ENCODE results near the gene IGSF21.
"Not testable (repeated sequence)": the region's sequence is repeated elsewhere in the genome, so short reads cannot be mapped to it uniquely, and the experiment has no call there.

Gene IGSF21

GRCh38 chr1:18409609-18410237 lies 302.1 kb downstream of the IGSF21 start:
- H3K27ac ChIP-seq = no peak overlapping the region
- DNase-seq (ENCODE audit: low read depth, low spot score) = no peak

GRCh38 chr1:18410407-18410806 lies 302.8 kb downstream of the IGSF21 start:
- DNase-seq (ENCODE audit: low read depth, low spot score) = no peak

DNA sequence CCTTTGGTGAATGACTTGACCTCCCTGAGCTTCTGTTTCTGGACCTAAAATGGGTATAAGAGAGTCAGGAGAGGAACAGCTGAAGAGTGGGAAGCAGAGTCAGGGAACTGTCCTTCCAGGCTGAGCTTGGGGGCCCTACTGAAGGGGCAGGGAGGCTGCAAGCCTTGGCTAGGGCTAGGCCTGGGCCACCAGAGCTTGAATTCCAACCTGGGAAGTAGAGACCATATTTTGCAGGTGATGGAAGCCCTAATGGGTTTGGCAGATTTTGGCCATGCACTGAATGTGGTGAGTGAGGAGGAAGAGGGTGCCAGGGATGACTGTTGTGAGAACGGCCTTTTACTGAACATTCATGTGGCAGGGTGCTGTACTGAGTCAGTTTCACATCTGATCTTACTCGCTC lies 303.7 kb downstream of the IGSF21 start:
- DNase-seq (ENCODE audit: low read depth, low spot score) = no peak
- no peak overlapping the region for H3K27ac ChIP-seq

More at GRCh38 chr1:18410407-18410806, 302.8 kb downstream of the IGSF21 start:
- H3K27ac ChIP-seq = no peak overlapping the region

DNA sequence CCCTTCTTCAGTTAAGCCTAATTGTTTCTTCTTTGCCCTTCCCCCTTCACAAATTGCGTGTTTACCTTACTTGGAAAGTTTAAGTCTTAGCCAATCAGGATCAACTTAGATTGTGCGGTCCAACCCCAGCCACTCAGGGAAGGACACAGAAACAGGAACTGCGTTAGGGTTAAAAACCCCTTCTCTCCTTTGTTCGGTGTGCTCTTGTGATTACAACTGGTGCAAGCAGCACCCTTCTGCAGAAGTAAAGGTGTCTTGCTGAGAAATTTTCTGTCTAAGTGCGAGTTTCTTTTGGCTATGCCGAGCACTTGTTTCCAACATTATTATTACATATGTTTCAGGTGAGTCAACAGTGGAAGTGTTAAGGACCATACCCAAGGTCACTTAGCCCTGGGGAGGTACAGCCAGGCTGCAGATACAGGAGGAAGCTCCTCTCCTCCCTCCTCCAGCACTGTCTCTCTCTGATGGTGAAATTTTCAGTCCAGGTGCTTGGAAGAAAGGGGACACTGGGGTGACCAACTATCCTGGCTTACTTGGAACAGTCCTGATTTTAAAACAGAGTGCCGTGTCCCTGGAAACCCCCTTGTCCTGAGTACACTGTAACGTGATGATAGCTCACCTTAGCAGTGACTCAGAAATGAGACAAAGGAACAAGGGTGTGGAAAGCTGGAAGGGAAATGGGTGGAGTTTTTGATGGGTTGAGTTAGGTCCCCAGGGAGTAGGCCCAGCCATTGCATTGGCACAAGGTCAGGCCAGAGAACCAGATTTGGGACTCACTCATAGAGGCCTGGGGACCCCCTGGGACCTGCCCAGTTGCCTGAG lies 304.4 kb downstream of the IGSF21 start:
- no peak overlapping the region for H3K27ac ChIP-seq
- DNase-seq (ENCODE audit: low read depth, low spot score) = no peak

DNA sequence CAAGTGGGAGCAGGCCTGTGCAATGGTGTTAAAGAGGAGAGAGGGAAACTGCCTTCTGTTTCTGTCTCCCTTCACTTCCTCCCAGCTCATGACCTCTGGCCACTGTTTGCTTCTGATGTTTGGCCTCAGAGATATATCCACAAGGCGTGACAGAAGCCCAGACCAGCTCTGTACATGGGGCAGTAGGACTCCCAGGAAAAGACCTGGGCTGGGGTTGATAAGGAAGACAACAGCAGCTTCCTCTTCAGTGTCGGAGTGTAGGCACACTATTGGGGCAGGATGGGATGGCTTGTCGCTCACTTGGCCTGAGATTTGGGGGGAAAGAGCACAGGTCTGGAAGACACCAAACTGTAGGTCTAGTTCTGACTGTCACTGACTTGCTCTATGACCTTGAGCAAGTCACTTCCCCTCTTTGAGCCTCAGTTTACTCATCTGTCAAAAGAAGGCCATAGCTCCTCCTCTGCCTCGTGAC lies 305.3 kb downstream of the IGSF21 start:
- DNase-seq (ENCODE audit: low read depth, low spot score) = no peak
- H3K27ac ChIP-seq = no peak overlapping the region

- DNase-seq (ENCODE audit: low read depth, low spot score) = no peak
- H3K27ac ChIP-seq = no peak overlapping the region
Measured at GRCh38 chr1:18413541-18414305, 306.1 kb downstream of the IGSF21 start.

DNA sequence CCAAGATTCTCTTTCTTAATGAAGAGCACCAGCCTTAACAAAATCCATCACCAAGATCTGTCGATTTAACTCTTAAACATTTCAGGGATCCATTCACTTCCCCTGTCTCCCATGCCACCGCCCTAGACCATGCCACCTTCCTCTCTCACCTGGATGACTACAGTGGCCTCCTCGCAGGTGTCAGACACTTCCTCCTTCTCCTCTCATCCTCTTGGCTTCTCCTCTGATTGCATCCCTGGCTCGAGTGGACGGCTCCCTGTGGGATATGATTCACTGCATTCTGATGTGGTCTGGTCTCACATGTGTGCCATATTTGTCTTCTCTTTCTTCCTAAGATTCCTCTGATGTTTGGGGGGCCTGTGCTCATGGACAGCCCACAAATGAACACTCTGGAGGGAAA lies 306.7 kb downstream of the IGSF21 start:
- DNase-seq (ENCODE audit: low read depth, low spot score) = no peak

DNA sequence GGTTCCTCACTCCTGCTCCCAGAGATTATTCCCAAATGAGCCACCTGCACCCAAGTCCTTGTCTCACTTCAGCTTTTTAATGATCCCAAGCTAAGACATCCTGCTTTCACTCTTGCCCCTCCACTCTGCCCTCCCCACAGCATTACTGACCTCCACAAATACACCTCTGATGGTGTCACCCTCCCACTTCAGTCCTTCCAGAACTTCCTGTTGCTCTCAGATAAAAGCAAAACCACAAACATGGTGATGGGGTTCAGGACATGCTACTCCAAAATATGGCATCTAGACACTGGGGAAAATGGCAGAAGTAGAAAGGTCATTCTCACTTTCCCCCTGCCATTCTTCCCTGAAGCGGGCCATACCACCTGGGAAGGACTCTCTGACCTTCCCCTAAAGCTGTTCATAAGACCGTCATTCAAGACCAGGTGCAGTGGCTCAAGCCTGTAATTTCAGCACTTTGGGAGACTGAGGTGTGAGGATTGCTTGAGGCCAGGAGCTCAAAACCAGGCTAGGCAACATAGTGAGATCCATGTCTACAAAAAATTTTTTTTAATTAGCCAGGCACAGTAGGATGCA lies 307.4 kb downstream of the IGSF21 start:
- no peak overlapping the region for H3K27ac ChIP-seq
- no peak for DNase-seq (ENCODE audit: low read depth, low spot score)

More for the DNA sequence above, 306.7 kb downstream of the IGSF21 start:
- H3K27ac ChIP-seq = no peak overlapping the region

DNA sequence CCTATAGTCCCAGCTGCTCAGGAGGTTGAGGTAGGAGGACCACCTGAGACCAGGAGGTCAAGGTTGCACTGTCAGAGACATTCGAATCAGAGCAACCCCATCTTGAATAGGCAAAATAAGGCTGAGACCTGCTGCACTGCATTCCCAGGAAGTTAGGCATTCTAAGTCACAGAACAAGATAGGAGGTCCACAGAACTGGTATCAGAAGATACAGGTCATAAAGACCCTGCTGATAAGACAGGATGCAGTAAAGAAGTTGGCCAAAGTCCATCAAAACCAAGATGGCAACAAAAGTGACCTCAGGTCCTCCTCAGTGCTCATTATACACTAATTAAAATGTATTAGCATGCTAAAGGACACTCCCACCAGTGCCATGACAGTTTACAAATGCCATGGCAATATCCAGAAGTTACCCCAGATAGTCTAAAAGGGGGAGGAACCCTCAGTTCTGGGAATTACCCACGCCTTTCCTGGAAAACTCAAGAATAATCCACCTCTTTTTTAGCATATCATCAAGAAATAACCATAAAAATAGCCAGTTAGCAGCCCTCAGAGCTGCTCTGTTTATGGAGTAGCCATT lies 307.9 kb downstream of the IGSF21 start:
- H3K27ac ChIP-seq = no peak overlapping the region
- DNase-seq (ENCODE audit: low read depth, low spot score) = no peak

DNA sequence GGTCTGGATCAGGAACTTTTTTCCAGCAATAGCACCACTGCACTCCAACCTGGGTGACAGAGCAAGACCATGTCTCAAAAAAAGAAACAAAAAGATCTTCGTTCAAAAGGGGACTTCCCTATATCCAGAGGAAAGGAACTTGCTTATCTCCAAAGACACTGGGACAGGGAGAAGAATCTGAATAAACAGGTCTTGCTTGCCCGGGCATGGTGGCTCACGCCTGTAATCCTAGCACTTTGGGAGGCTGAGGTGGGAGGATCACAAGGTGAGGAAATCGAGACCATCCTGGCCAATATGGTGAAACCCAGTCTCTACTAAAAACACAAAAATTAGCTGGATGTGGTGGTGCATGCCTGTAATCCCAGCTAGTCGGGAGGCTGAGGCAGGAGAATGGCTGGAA lies 308.5 kb downstream of the IGSF21 start:
- not testable (repeated sequence) for H3K27ac ChIP-seq; DNase-seq (ENCODE audit: low read depth, low spot score)

GRCh38 chr1:18417316-18418269 lies 310.0 kb downstream of the IGSF21 start:
- DNase-seq (ENCODE audit: low read depth, low spot score) = no peak
- H3K27ac ChIP-seq = no peak overlapping the region

DNA sequence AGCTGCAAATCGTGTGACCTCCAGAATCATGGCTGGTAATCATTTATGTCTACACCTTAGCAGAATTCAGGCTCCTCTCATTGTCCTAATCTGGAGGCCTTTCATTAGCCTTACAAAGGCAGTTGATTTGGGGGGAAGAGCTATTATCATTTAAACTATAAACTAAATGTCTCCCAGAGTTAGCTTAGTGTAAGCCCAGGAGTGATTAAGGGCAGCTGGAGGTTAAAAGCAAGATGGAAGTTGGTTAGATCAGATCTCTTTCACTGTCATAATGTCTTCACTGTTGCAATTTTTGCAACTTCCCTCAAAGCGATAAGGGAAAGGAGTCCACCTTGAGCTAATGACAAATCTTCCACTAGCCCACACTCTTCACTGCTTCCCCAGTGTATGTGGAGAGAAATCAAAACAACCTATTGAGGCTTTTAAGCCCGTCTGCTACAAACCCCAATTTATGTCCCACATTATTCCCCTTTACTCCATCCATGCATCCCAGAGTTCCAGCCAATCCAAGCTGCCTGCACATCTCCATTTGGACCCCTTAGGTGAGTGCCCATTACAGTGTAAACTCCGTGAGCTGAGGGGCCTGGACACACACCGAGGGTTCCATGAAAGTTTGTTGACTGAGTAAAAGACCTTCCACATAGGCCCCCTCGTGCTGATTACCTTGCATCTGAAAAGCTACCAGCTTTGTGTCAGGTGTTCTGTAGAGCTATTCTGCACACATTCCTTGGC lies 311.7 kb downstream of the IGSF21 start:
- DNase-seq (ENCODE audit: low read depth, low spot score) = no peak
- H3K27ac ChIP-seq = no peak overlapping the region

GRCh38 chr1:18419845-18420184 lies 312.2 kb downstream of the IGSF21 start:
- no peak overlapping the region for H3K27ac ChIP-seq
- no peak for DNase-seq (ENCODE audit: low read depth, low spot score)

GRCh38 chr1:18422076-18422777 lies 314.6 kb downstream of the IGSF21 start:
- H3K27ac ChIP-seq = no peak overlapping the region
- no peak for DNase-seq (ENCODE audit: low read depth, low spot score)

- DNase-seq (ENCODE audit: low read depth, low spot score) = no peak
- H3K27ac ChIP-seq = no peak overlapping the region
Measured at GRCh38 chr1:18422954-18423353, 315.4 kb downstream of the IGSF21 start.

GRCh38 chr1:18426580-18426979 lies 319.0 kb downstream of the IGSF21 start:
- H3K27ac ChIP-seq = no peak overlapping the region

More at GRCh38 chr1:18426580-18426979, 319.0 kb downstream of the IGSF21 start:
- DNase-seq (ENCODE audit: low read depth, low spot score) = no peak

Data from epithelial cell of prostate (primary cell).